Astrocyte of the spinal cord (primary cell): ENCODE results near the gene GPANK1.
A peak's percentile ranks its signal among the peaks of the same experiment; 100 is the strongest.

Source experiments
- DNase-seq: peaks from one replicate; pipeline ENCODE4 v3.0.0; 2011; ENCODE audit warnings: low read depth, low spot score
- H3K4me3 ChIP-seq: 2 replicates; pipeline ENCODE4 v1.5.1; 2011; ENCODE audit warnings: low read depth, mild to moderate bottlenecking, low read length, moderate library complexity
- CTCF ChIP-seq: IDR thresholded peaks from 2 replicates; pipeline ENCODE4 v1.5.1; 2012; ENCODE audit warnings: low read depth, mild to moderate bottlenecking, low read length, inconsistent platforms
- in situ Hi-C: cut with HindIII; loops from 2 replicates; pipeline ENCODE4 v1.10.0; 2017; ENCODE audit warnings: low sequenced_read_pairs

The GPANK1 gene

DNA sequence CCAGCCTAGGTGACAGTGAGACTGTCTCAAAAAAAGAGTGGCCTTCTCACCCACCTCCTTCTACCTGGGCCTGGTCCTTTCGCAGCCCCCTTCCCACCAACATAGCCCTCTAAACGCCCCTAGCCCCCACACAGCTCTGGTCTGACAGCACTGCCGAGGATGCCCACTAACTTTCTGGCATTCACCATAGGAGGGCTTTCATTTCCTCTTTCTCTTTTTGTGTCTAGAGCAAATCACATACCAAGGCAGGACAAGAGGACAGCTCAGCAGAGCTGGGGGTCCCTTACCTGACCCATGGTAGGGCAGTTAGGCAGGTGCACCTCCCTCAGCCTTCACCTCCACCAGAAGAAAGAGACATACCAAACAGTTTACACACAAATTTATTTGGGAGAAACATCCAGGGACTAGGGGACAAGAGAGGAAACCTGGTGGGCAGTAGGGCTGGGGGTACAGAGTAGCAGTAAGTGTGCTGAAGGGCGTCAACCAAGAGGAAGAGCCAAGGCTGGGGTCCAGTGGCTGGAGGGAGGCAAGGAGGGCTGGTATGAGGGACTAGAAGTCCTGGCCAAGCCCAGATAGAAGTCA, 11.6 kb upstream of the GPANK1 start:
- H3K4me3 ChIP-seq = no peak overlapping the region
- no peak for DNase-seq
- in situ Hi-C loops = no loop called here
- TF ChIP-seq CTCF = no peak

DNA sequence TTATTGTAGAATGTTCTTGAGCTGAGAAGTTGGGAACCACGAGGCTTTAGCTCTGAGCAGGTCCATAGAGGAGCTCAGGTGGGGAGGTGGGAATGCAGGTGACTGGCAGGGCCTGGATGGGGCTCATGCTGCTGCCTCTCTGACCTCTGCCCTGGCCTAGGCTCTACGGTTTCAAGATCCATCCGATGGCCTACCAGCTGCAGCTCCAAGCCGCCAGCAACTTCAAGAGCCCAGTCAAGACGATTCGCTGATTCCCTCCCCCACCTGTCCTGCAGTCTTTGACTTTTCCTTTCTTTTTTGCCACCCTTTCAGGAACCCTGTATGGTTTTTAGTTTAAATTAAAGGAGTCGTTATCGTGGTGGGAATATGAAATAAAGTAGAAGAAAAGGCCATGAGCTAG, 4.9 kb upstream of the GPANK1 start, which contains the start of gene LY6G5B:
LY6G5B (plus strand) TSS at position 301 of the 400 bp plus-strand sequence. CDS start 975 bp downstream, outside the sequence.
- in situ Hi-C loops = no loop called here
- no peak within 1 kb of the TSS for H3K4me3 ChIP-seq
- TF ChIP-seq CTCF = no peak
- no peak for DNase-seq

- no peak for TF ChIP-seq CTCF
These were observed 1.7 kb upstream of the GPANK1 start for GRCh38 chr6:31666337-31666965.

DNA sequence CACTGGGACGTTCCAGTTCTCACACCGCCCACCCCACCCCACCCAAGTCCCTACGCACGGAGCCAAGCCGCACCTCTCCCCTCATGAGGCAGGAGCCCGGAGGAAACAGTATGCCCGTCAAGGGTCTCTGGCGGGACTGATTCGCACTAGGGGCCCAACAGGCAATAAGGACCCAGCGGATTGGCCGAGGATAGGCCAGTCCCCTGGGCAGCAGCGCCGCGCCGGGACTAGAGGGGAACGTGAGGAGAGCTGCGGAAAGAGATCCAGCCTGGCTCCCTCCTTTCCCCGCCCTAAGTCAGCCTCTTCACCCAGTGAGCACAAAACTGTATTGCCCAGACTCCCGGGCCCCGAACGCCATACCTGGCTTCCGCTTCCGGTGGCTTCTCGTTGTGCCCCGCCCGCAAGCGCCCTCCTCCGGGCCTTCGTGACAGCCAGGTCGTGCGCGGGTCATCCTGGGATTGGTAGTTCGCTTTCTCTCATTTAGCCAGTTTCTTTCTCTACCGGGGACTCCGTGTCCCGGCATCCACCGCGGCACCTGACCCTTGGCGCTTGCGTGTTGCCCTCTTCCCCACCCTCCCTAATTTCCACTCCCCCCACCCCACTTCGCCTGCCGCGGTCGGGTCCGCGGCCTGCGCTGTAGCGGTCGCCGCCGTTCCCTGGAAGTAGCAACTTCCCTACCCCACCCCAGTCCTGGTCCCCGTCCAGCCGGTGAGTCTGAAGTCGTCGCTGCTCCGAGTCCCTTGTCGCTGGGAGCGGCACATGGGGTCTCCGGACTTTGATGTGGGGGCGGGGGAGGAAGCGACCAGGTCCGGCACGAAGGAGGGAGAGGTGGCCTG, 922 bp upstream of the GPANK1 start, which contains the start of gene CSNK2B:
CSNK2B (plus strand) TSS at position 580 of the 836 bp plus-strand sequence. CDS start 752 bp downstream, outside the sequence.
- TF ChIP-seq CTCF = no peak
- in situ Hi-C loops = no loop called here
- peak; percentile 97 for DNase-seq

More at GRCh38 chr6:31666337-31666965, 1.7 kb upstream of the GPANK1 start:
- in situ Hi-C loops = no loop called here
- peak overlapping the region; percentile 96 for H3K4me3 ChIP-seq
- DNase-seq = no peak

GRCh38 chr6:31663961-31664789, 622 bp downstream of the GPANK1 start:
- in situ Hi-C loops = no loop called here
- peak overlapping the region; percentile 96 for H3K4me3 ChIP-seq
- no peak for TF ChIP-seq CTCF
- DNase-seq = peak; percentile 81

More for the DNA sequence above, 922 bp upstream of the GPANK1 start, which contains the start of gene CSNK2B:
- peak within 1 kb of the TSS; percentile 96 for H3K4me3 ChIP-seq
